H9 (cell line): ENCODE measurements around the gene PADI4. TPM values are rescaled to one million over a fixed set of nuclear protein-coding genes. Genes with fewer than 3 reads are reported as not detected.

Experiments
- DNase-seq: peaks from one replicate; pipeline ENCODE4 v3.0.0-alpha.2; 2017
- H2AFZ ChIP-seq: one replicate; pipeline ENCODE4 v1.6.1; 2013; ENCODE audit warnings: mild to moderate bottlenecking, low read length, control low read depth, moderate library complexity
- H2AK5ac ChIP-seq: 2 replicates; pipeline ENCODE4 v1.6.1; 2013; ENCODE audit warnings: low read length, control low read depth, mixed read lengths; ENCODE audit not compliant: insufficient read length
- H2BK120ac ChIP-seq: one replicate; pipeline ENCODE4 v1.6.1; 2013; ENCODE audit warnings: low read depth, mild to moderate bottlenecking, low read length, control low read depth, inconsistent platforms; ENCODE audit not compliant: poor library complexity, severe bottlenecking
- H2BK12ac ChIP-seq: 2 replicates; pipeline ENCODE4 v1.6.1; 2013; ENCODE audit warnings: low read length, control low read depth, mixed read lengths, low read depth; ENCODE audit not compliant: insufficient read length
- H2BK15ac ChIP-seq: 2 replicates; pipeline ENCODE4 v1.6.1; 2013; ENCODE audit warnings: low read depth, low read length, control low read depth
- H2BK20ac ChIP-seq: one replicate; pipeline ENCODE4 v1.6.1; 2013; ENCODE audit warnings: low read depth, mild to moderate bottlenecking, low read length, control low read depth, inconsistent platforms; ENCODE audit not compliant: poor library complexity, severe bottlenecking
- H2BK5ac ChIP-seq: 2 replicates; pipeline ENCODE4 v1.6.1; 2013; ENCODE audit warnings: low read length, control low read depth, mixed read lengths; ENCODE audit not compliant: insufficient read length
- H3K14ac ChIP-seq: 2 replicates; pipeline ENCODE4 v1.6.1; 2013; ENCODE audit warnings: low read length, control low read depth; ENCODE audit not compliant: insufficient read depth
- H3K18ac ChIP-seq: 2 replicates; pipeline ENCODE4 v1.6.1; 2013; ENCODE audit warnings: low read depth, mild to moderate bottlenecking, mixed read lengths, low read length, control low read depth; ENCODE audit not compliant: insufficient read length
- H3K23ac ChIP-seq: 2 replicates; pipeline ENCODE4 v1.6.1; 2013; ENCODE audit warnings: low read length, control low read depth, mixed read lengths, low read depth; ENCODE audit not compliant: insufficient read length
- H3K23me2 ChIP-seq: 2 replicates; pipeline ENCODE4 v1.6.1; 2013; ENCODE audit warnings: low read depth, mild to moderate bottlenecking, mixed read lengths, low read length, control low read depth; ENCODE audit not compliant: insufficient read length, poor library complexity, severe bottlenecking
- H3K27ac ChIP-seq: 2 replicates; pipeline ENCODE4 v1.5.1; 2013; ENCODE audit warnings: low read length, control low read depth, mixed read lengths, low read depth; ENCODE audit not compliant: insufficient read length
- H3K27me3 ChIP-seq: 2 replicates; pipeline ENCODE4 v1.6.1; 2013; ENCODE audit warnings: low read length, control low read depth, inconsistent platforms; ENCODE audit not compliant: insufficient read depth
- H3K4ac ChIP-seq: 2 replicates; pipeline ENCODE4 v1.6.1; 2013; ENCODE audit warnings: low read depth, mild to moderate bottlenecking, control low read depth, inconsistent platforms, low read length, moderate library complexity
- H3K4me1 ChIP-seq: 2 replicates; pipeline ENCODE4 v1.6.1; 2013; ENCODE audit warnings: low read length, control low read depth, inconsistent platforms; ENCODE audit not compliant: insufficient read depth
- H3K4me2 ChIP-seq: 2 replicates; pipeline ENCODE4 v1.6.1; 2013; ENCODE audit warnings: low read length, control low read depth, mixed read lengths; ENCODE audit not compliant: insufficient read length, insufficient read depth
- H3K56ac ChIP-seq: 2 replicates; pipeline ENCODE4 v1.6.1; 2013; ENCODE audit warnings: low read depth, mild to moderate bottlenecking, mixed read lengths, low read length, control low read depth; ENCODE audit not compliant: insufficient read length
- H3K79me1 ChIP-seq: 2 replicates; pipeline ENCODE4 v1.6.1; 2013; ENCODE audit warnings: low read depth, mild to moderate bottlenecking, moderate library complexity, low read length, control low read depth, inconsistent platforms; ENCODE audit not compliant: insufficient read depth, poor library complexity, severe bottlenecking
- H3K79me2 ChIP-seq: 2 replicates; pipeline ENCODE4 v1.6.1; 2013; ENCODE audit warnings: low read length, control low read depth, inconsistent platforms; ENCODE audit not compliant: insufficient read depth
- H3K9ac ChIP-seq: 2 replicates; pipeline ENCODE4 v1.6.1; 2013; ENCODE audit warnings: low read length, control low read depth, mixed read lengths; ENCODE audit not compliant: insufficient read length; ENCODE audit errors: extremely low read depth
- H3K9me3 ChIP-seq: one replicate; pipeline ENCODE4 v1.6.1; 2013; ENCODE audit warnings: low read depth, low read length, inconsistent platforms; ENCODE audit not compliant: control insufficient read depth
- H3T11ph ChIP-seq: one replicate; pipeline ENCODE4 v1.6.1; 2013; ENCODE audit warnings: mild to moderate bottlenecking, low read length, control low read depth, inconsistent platforms
- H4K20me1 ChIP-seq: one replicate; pipeline ENCODE4 v1.6.1; 2013; ENCODE audit not compliant: control insufficient read depth, insufficient read length, insufficient read depth
- H4K5ac ChIP-seq: 2 replicates; pipeline ENCODE4 v1.6.1; 2013; ENCODE audit warnings: low read depth, mild to moderate bottlenecking, mixed read lengths, low read length, control low read depth; ENCODE audit not compliant: insufficient read length
- H4K8ac ChIP-seq: replicated peaks from 2 replicates; pipeline ENCODE4 v1.6.1; 2013; ENCODE audit warnings: low read length, control low read depth, mixed read lengths, low read depth; ENCODE audit not compliant: insufficient read length
- H4K91ac ChIP-seq: 2 replicates; pipeline ENCODE4 v1.6.1; 2013; ENCODE audit warnings: low read depth, mild to moderate bottlenecking, moderate library complexity, mixed read lengths, low read length, control low read depth; ENCODE audit not compliant: insufficient read length
- H3K27ac Mint-ChIP-seq, 3 experiments: 2 replicates in 2 of 3; 3 replicates in 1 of 3; pipeline ENCODE4 v1.8.0; 2020 to 2021; ENCODE audit warnings: mixed read lengths in 3 of 3, mild to moderate bottlenecking in 1 of 3, moderate library complexity in 1 of 3
- H3K27me3 Mint-ChIP-seq: 2 replicates; pipeline ENCODE4 v1.8.0; 2021; ENCODE audit warnings: low read depth, mild to moderate bottlenecking, moderate library complexity, mixed read lengths
- H3K36me3 Mint-ChIP-seq, 3 experiments: 2 replicates in 2 of 3; 3 replicates in 1 of 3; pipeline ENCODE4 v1.8.0; 2020 to 2021; ENCODE audit warnings: low read depth in 3 of 3, mixed read lengths in 3 of 3; ENCODE audit not compliant: insufficient read depth in 1 of 3
- H3K4me1 Mint-ChIP-seq, 2 experiments: 2 replicates each; pipeline ENCODE4 v1.8.0; 2020; ENCODE audit warnings: mixed read lengths in 2 of 2
- H3K4me3 Mint-ChIP-seq, 2 experiments: 2 replicates in 1 of 2; 3 replicates in 1 of 2; pipeline ENCODE4 v1.8.0; 2020 to 2021; ENCODE audit warnings: mild to moderate bottlenecking in 2 of 2, mixed read lengths in 2 of 2, moderate library complexity in 1 of 2
- H3K9me3 Mint-ChIP-seq, 2 experiments: 2 replicates in 1 of 2; 3 replicates in 1 of 2; pipeline ENCODE4 v1.8.0; 2020; ENCODE audit warnings: mild to moderate bottlenecking in 2 of 2, mixed read lengths in 2 of 2, moderate library complexity in 1 of 2
- WGBS: extraction: QIAGEN DNeasy Blood & Tissue Kit; methylation state at CpG from one replicate; pipeline ENCODE4 v1.1.7; 2013; ENCODE audit warnings: missing lambda C conversion rate, low lambda C conversion rate, mixed read lengths; ENCODE audit not compliant: insufficient read length; ENCODE audit errors: extremely low coverage; 5-methylcytosine and 5-hydroxymethylcytosine counted together
- total RNA-seq: library from RNA; stranded (reverse); gene quantifications from 2 replicates; pipeline ENCODE4 v1.2.1, GENCODE V29; 2021
- TF ChIP-seq, protein P1 (sequence below): fragments of 200-600 bp; sonication (generic); conservative IDR thresholded peaks from 3 replicates; pipeline ENCODE4 v1.8.0; 2021; ENCODE audit warnings: antibody characterized with exemption, mild to moderate bottlenecking

Gene PADI4
- total RNA-seq, 1 experiment from 2014 or later: 0.13 TPM

DNA sequence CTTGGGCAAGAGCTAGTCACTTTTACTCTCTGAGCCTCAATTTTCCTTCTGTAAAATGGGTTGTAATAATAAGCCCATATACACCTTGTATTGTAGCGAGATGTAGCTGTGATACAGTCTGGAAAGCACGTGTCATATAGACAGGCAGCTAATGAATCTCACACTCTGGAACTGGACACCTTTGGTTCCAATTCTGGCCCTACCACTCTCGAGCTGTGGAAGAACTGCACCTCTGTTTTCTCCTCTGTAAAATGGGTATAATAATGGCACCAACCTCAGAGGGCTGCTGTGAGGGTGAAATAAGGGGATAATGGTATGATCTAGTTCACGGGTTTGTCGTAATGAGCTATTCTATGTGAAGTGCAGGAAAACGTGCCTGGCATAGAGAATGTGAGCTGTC lies 668 bp upstream of the PADI4 start:
- no CpG with 5 or more reads among the region's 6 CpGs for WGBS
- Histone ChIP-seq H2AFZ (no peak overlapping the region), H4K20me1 (no peaks in the 10 kb centered on the region), H3K4me1 (peaks cover 3% of the 10 kb centered on the region; the same call in 1 of the 2 replicates), H3K18ac (no peak overlapping the region), H3K9me3 (peaks cover 7% of the 10 kb centered on the region), H3K23ac (no peak overlapping the region), H3K27ac (no peak overlapping the region), H4K8ac (no peak overlapping the region), H2BK12ac (no peak overlapping the region), H4K5ac (no peak overlapping the region), H3K23me2 (no peaks in the 10 kb centered on the region), H3K27me3 (no peaks in the 10 kb centered on the region), H3K79me1 (no peaks in the 10 kb centered on the region), H3K56ac (no peak overlapping the region), H2BK120ac (no peak overlapping the region), H3K4ac (no peak overlapping the region), H2BK5ac (no peak overlapping the region), H3K9ac (no peak overlapping the region), H2BK20ac (no peak overlapping the region), H4K91ac (no peak overlapping the region), H3T11ph (no peak overlapping the region), H3K14ac (no peak overlapping the region), H2BK15ac (no peak overlapping the region), H3K79me2 (no peaks in the 10 kb centered on the region), H2AK5ac (no peak overlapping the region), H3K4me2 (no peak overlapping the region)
- Mint-ChIP-seq H3K4me1 (peaks cover 41 to 48% of the 10 kb centered on the region in 2 experiments), H3K27ac (peak overlapping the region in 1 of 3 experiments; percentile 61; a peak in 1 of 7 replicates), H3K27me3 (peaks cover 7% of the 10 kb centered on the region), H3K9me3 (peaks cover 3 to 4% of the 10 kb centered on the region in 2 experiments), H3K4me3 (no peak overlapping the region), H3K36me3 (peaks cover under 1 to 5% (median 4%) of the 10 kb centered on the region in 3 experiments; a peak in 5 of 7 replicates)
- DNase-seq: no peak
- TF ChIP-seq, protein P1, sequence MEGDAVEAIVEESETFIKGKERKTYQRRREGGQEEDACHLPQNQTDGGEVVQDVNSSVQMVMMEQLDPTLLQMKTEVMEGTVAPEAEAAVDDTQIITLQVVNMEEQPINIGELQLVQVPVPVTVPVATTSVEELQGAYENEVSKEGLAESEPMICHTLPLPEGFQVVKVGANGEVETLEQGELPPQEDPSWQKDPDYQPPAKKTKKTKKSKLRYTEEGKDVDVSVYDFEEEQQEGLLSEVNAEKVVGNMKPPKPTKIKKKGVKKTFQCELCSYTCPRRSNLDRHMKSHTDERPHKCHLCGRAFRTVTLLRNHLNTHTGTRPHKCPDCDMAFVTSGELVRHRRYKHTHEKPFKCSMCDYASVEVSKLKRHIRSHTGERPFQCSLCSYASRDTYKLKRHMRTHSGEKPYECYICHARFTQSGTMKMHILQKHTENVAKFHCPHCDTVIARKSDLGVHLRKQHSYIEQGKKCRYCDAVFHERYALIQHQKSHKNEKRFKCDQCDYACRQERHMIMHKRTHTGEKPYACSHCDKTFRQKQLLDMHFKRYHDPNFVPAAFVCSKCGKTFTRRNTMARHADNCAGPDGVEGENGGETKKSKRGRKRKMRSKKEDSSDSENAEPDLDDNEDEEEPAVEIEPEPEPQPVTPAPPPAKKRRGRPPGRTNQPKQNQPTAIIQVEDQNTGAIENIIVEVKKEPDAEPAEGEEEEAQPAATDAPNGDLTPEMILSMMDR: no peak
